HCT116 (cell line): ENCODE data around the gene BTNL3. TPM values are rescaled to one million over a fixed set of nuclear protein-coding genes. Genes with fewer than 3 reads are reported as not detected.

ENCODE experiments used
- ATAC-seq: fragments of 200-7000 bp; cut with Tn5 transposase; 2 replicates; pipeline ENCODE4 v1.9.1; 2020; ENCODE audit warnings: mild to moderate bottlenecking, moderate library complexity
- BruUV-seq: library from RNA; stranded (reverse); fragments of 400-500 nt; replicated peaks from 2 replicates; lab custom pipeline; 2021; lab: Mats Ljungman, UMichigan
- CTCF ChIA-PET: fragments of 300-600 bp; sonication (Branson Sonifier 250); formaldehyde crosslinking; loops from one replicate; lab custom pipeline; 2021; ENCODE audit warnings: antibody characterized with exemption; lab: Charles Lee
- POLR2A ChIA-PET: fragments of 300-600, 350-600 bp; sonication (Branson Sonifier 250); formaldehyde crosslinking; loops from one replicate; lab custom pipeline; 2021; ENCODE audit warnings: antibody characterized with exemption; lab: Charles Lee
- RAD21 ChIA-PET, 2 experiments: fragments of 300-600 bp; sonication (Branson Sonifier 250); formaldehyde crosslinking; loops; one replicate each; lab custom pipeline; 2023; ENCODE audit warnings: low total read pairs in 2 of 2; ENCODE audit not compliant: uncharacterized antibody in 2 of 2, unreplicated experiment in 2 of 2, low non-redundant PET in 1 of 2; lab: Charles Lee
- DNase-seq: peaks from one replicate; pipeline ENCODE4 v3.0.0-alpha.2; 2010; ENCODE audit warnings: low read depth, low spot score
- H2AFZ ChIP-seq: fragments of 200-600 bp; shearing (Covaris generic), sonication (generic); 2 replicates; pipeline ENCODE4 v1.6.1; 2017; ENCODE audit warnings: low read depth, mixed run types, mixed read lengths, antibody characterized with exemption, low read length; ENCODE audit not compliant: poor library complexity, severe bottlenecking
- H3K27ac ChIP-seq: 2 replicates; pipeline ENCODE4 v1.5.1; 2012; ENCODE audit warnings: low read depth, low read length
- H3K27me3 ChIP-seq: fragments of 200-600 bp; sonication (generic); 2 replicates; pipeline ENCODE4 v1.6.1; 2016; ENCODE audit warnings: mixed run types, low read length, mixed read lengths; ENCODE audit not compliant: insufficient read depth
- H3K36me3 ChIP-seq, 2 experiments: fragments of 200-500 bp in 1 of 2; fragments of 200-600 bp in 1 of 2; sonication (Bioruptor generic) in 1 of 2; sonication (generic) in 1 of 2; 2 replicates each; pipeline versions ENCODE4 v1.5.1 to v1.6.1; 2014 to 2016; ENCODE audit warnings: low read length in 2 of 2, inconsistent platforms in 1 of 2, mixed read lengths in 1 of 2, mixed run types in 1 of 2; ENCODE audit not compliant: insufficient read depth in 2 of 2, control insufficient read depth in 1 of 2
- H3K4me1 ChIP-seq, 2 experiments: fragments of 200-600 bp in 1 of 2; sonication (generic) in 1 of 2; 2 replicates each; pipeline versions ENCODE4 v1.5.1 to v1.6.1; 2012 to 2017; ENCODE audit warnings: low read length in 2 of 2, inconsistent platforms in 1 of 2, mild to moderate bottlenecking in 1 of 2, mixed read lengths in 1 of 2, mixed run types in 1 of 2, moderate library complexity in 1 of 2; ENCODE audit not compliant: insufficient read depth in 2 of 2, control insufficient read depth in 1 of 2
- H3K4me2 ChIP-seq: fragments of 200-600 bp; sonication (generic); 2 replicates; pipeline ENCODE4 v1.6.1; 2017; ENCODE audit warnings: mixed run types, low read length, mixed read lengths
- H3K4me3 ChIP-seq, 2 experiments: fragments of 200-600 bp in 1 of 2; sonication (generic) in 1 of 2; replicated peaks in 1 of 2; 2 replicates each; pipeline ENCODE4 v1.5.1; 2011 to 2016; ENCODE audit warnings: low read length in 2 of 2, control low read depth in 1 of 2, low read depth in 1 of 2, mild to moderate bottlenecking in 1 of 2, mixed read lengths in 1 of 2, mixed run types in 1 of 2
- H3K79me2 ChIP-seq: fragments of 200-600 bp; sonication (generic); 2 replicates; pipeline ENCODE4 v1.6.1; 2017; ENCODE audit warnings: mild to moderate bottlenecking, mixed run types, low read length, moderate library complexity, mixed read lengths; ENCODE audit not compliant: insufficient read depth
- H3K9ac ChIP-seq: fragments of 200-600 bp; sonication (generic); 2 replicates; pipeline ENCODE4 v1.6.1; 2016; ENCODE audit warnings: low read length, mixed read lengths
- H3K9me2 ChIP-seq: fragments of 200-600 bp; sonication (generic), shearing (Covaris generic); 2 replicates; pipeline ENCODE4 v1.6.1; 2017; ENCODE audit warnings: mixed run types, mild to moderate bottlenecking, moderate library complexity; ENCODE audit not compliant: insufficient read depth
- H3K9me3 ChIP-seq, 2 experiments: fragments of 200-500 bp in 1 of 2; fragments of 200-600 bp in 1 of 2; sonication (Bioruptor generic) in 1 of 2; sonication (generic) in 1 of 2; 2 replicates each; pipeline ENCODE4 v1.6.1; 2014 to 2017; ENCODE audit warnings: low read length in 2 of 2, mixed read lengths in 2 of 2, inconsistent platforms in 1 of 2, low read depth in 1 of 2, mild to moderate bottlenecking in 1 of 2, mixed run types in 1 of 2, moderate library complexity in 1 of 2; ENCODE audit not compliant: control insufficient read depth in 1 of 2, insufficient read depth in 1 of 2
- H4K20me1 ChIP-seq: fragments of 200-600 bp; sonication (generic), shearing (Covaris generic); 2 replicates; pipeline ENCODE4 v1.6.1; 2017; ENCODE audit warnings: mixed run types, mild to moderate bottlenecking, moderate library complexity; ENCODE audit not compliant: insufficient read depth
- CBX3 ChIP-seq: IDR thresholded peaks from 2 replicates; pipeline ENCODE4 v1.6.1; 2012; ENCODE audit warnings: low read depth
- EGR1 ChIP-seq: IDR thresholded peaks from 2 replicates; pipeline ENCODE4 v1.6.1; 2012; ENCODE audit warnings: low read depth
- EZH2 ChIP-seq: fragments of 200-600 bp; sonication (generic); IDR thresholded peaks from 2 replicates; pipeline ENCODE4 v1.6.1; 2017; ENCODE audit warnings: antibody characterized with exemption, mixed run types
- EZH2phosphoT487 ChIP-seq: fragments of 200-600 bp; IDR thresholded peaks from 2 replicates; pipeline ENCODE4 v1.6.1; 2018; ENCODE audit warnings: antibody characterized with exemption, borderline replicate concordance
- FOSL1 ChIP-seq: IDR thresholded peaks from 2 replicates; pipeline ENCODE4 v1.6.1; 2012; ENCODE audit warnings: low read depth
- JUND ChIP-seq: IDR thresholded peaks from 2 replicates; pipeline ENCODE4 v1.6.1; 2012
- MAX ChIP-seq: IDR thresholded peaks from 2 replicates; pipeline ENCODE4 v1.6.1; 2012
- REST ChIP-seq: IDR thresholded peaks from 2 replicates; pipeline ENCODE4 v1.6.1; 2012; ENCODE audit warnings: low read depth
- SIN3A ChIP-seq: IDR thresholded peaks from 2 replicates; pipeline ENCODE4 v1.6.1; 2012; ENCODE audit warnings: low read depth
- SP1 ChIP-seq: IDR thresholded peaks from 2 replicates; pipeline ENCODE4 v1.6.1; 2012; ENCODE audit warnings: low read depth
- SRF ChIP-seq: IDR thresholded peaks from 2 replicates; pipeline ENCODE4 v1.6.1; 2012; ENCODE audit warnings: low read depth
- TCF7L2 ChIP-seq: IDR thresholded peaks from 2 replicates; pipeline ENCODE4 v1.7.0; 2011; ENCODE audit warnings: borderline replicate concordance, inconsistent platforms; ENCODE audit not compliant: insufficient read depth, insufficient read length; ENCODE audit errors: extremely low read depth
- ZNF274 ChIP-seq: fragments of 200-500 bp; sonication (Bioruptor generic); IDR thresholded peaks from 2 replicates; pipeline ENCODE4 v1.6.1; 2014; ENCODE audit warnings: mild to moderate bottlenecking, low read depth, low read length, inconsistent platforms
- intact Hi-C: fragments of 100-400 bp; cut with micrococcal nuclease; formaldehyde crosslinking; loops from 2 replicates; pipeline ENCODE4 v1.10.0; 2022
- total RNA-seq: library from RNA; stranded (reverse); gene quantifications from one replicate; pipeline ENCODE4 v1.2.1, GENCODE V29; 2021; ENCODE audit not compliant: unreplicated experiment

The BTNL3 gene
- total RNA-seq, 1 experiment from 2014 or later, result not detected

GRCh38 chr5:181031716-181032115 lies 43.1 kb downstream of the BTNL3 start (continued):
- no peak for TF ChIP-seq REST
- no peak for TF ChIP-seq FOSL1
- no peak for TF ChIP-seq MAX
- TF ChIP-seq EGR1, result no peak
- TF ChIP-seq CBX3, result no peak
- TF ChIP-seq SRF, result no peak
- TF ChIP-seq SIN3A, result no peak

DNA sequence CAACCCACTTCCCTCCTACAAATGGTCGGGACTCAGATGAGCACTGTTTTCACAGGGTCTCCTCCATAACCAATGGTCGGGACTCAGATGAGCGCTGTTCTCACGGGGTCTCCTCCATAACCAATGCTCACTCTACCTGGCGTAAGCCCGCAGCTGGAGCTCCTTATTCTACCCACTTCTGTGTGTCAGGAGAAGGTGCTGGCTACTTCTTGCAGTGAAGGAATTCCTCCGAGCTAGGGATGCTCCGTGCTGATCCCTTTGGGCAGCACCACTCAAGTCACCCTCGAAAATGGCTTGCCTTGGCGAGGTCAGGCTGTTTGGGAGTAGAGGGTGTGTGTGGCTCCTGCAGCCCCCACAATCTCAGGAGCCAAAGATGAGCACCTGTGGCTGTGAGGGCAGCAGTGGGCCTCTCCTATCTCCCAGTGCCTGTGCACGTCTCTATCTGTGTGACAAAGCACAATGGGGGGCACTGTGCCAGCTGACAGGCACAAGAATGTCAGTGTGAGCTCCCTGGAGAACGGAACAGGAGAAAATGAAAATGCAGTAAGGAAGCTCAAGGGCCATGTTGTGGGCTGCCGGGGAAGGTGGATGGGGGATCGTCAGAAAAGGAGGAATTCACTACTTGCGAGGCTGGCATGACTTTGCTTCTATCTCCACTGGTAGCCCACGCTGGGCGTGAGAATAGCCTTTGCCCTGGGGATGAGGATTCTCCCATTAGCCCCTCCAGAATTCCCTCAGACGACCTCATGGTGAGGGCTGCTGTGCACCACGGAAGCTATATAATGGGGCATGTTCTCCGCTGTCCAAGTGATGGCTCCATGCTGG lies 47.6 kb downstream of the BTNL3 start:
- H3K27me3 ChIP-seq, result no peaks in the 10 kb centered on the region
- ChIA-PET POLR2A (no interaction called here), CTCF (interaction anchor here (0.9 kb wide), 1 partner anchor 52 kb away, joined by 3 read pairs; no protein-coding TSS in a partner anchor), RAD21 (no interaction called here)
- no peaks in the 10 kb centered on the region for H3K9me2 ChIP-seq
- DNase-seq (no peak), ATAC-seq (no peak)
- intact Hi-C loops, result no loop called here
- no peaks in the 10 kb centered on the region for H4K20me1 ChIP-seq
- no peaks in the 10 kb centered on the region for H3K36me3 ChIP-seq
- no peaks in the 10 kb centered on the region for H3K79me2 ChIP-seq
- H2AFZ ChIP-seq, result no peak overlapping the region
- H3K9ac ChIP-seq, result no peak overlapping the region
- no TSS peak for BruUV-seq
- TF ChIP-seq MAX, result no peak
- TF ChIP-seq EZH2, result no peak
- no peak for TF ChIP-seq SIN3A
- TF ChIP-seq EZH2phosphoT487, result no peak
- TF ChIP-seq TCF7L2, result no peak
- TF ChIP-seq ZNF274, result no peak
- TF ChIP-seq SP1, result no peak
- no peak for TF ChIP-seq JUND
- no peaks in the 10 kb centered on the region for H3K9me3 ChIP-seq
- no peak overlapping the region for H3K4me3 ChIP-seq
- no peak overlapping the region for H3K27ac ChIP-seq
- H3K4me2 ChIP-seq, result no peak overlapping the region
- peaks cover 6 to 7% of the 10 kb centered on the region in 2 experiments; a peak in 2 of 4 replicates for H3K4me1 ChIP-seq
